GM21390 (cell line): ENCODE measurements around the gene DCHS1.
"Not testable (repeated sequence)": the region's sequence is repeated elsewhere in the genome, so short reads cannot be mapped to it uniquely, and the experiment has no call there.

Source experiments
- ATAC-seq: cut with Tn5 transposase; IDR thresholded peaks from one replicate; pipeline ENCODE4 v1.9.1; 2021; ENCODE audit not compliant: unreplicated experiment

The DCHS1 gene

GRCh38 chr11:6655790-6656583 lies at the start of gene DCHS1:
Gene DCHS1, minus strand, starts transcription at chr11:6655809. Its CDS starts 14,196 bp downstream, at chr11:6641613.
- ATAC-seq = no peak

GRCh38 chr11:6703247-6704063 lies 47.8 kb upstream of the DCHS1 start:
- no peak for ATAC-seq

- not testable (repeated sequence) for ATAC-seq
These were observed 46.3 kb upstream of the DCHS1 start for GRCh38 chr11:6701955-6702354.

GRCh38 chr11:6695377-6695776 lies 39.8 kb upstream of the DCHS1 start:
- ATAC-seq = no peak

GRCh38 chr11:6694229-6694535 lies 38.6 kb upstream of the DCHS1 start:
- ATAC-seq = no peak

- ATAC-seq = no peak
These were observed 38.0 kb upstream of the DCHS1 start for GRCh38 chr11:6693342-6694228.

- no peak for ATAC-seq
These were observed 36.5 kb upstream of the DCHS1 start for GRCh38 chr11:6692128-6692527.

- not testable (repeated sequence) for ATAC-seq
These were observed 35.0 kb upstream of the DCHS1 start for GRCh38 chr11:6690431-6691132.

GRCh38 chr11:6687876-6688275 lies 32.3 kb upstream of the DCHS1 start:
- no peak for ATAC-seq

GRCh38 chr11:6686006-6686405 lies 30.4 kb upstream of the DCHS1 start:
- ATAC-seq = no peak

- not testable (repeated sequence) for ATAC-seq
These were observed 28.5 kb upstream of the DCHS1 start for GRCh38 chr11:6684068-6684467.

GRCh38 chr11:6682936-6683861 lies 27.6 kb upstream of the DCHS1 start, which contains the start of gene MRPL17:
Gene MRPL17, minus strand, starts transcription at chr11:6683340. Its CDS starts 44 bp downstream, at chr11:6683296.
- peak; percentile 89 for ATAC-seq

- ATAC-seq = no peak
These were observed 27.0 kb upstream of the DCHS1 start for GRCh38 chr11:6682591-6682935.

- no peak for ATAC-seq
These were observed 26.3 kb upstream of the DCHS1 start for GRCh38 chr11:6681949-6682348.

- ATAC-seq = no peak
These were observed 25.9 kb upstream of the DCHS1 start for GRCh38 chr11:6681505-6681904.

- no peak for ATAC-seq
These were observed 21.4 kb upstream of the DCHS1 start for GRCh38 chr11:6677018-6677417.

GRCh38 chr11:6674862-6675261 lies 19.3 kb upstream of the DCHS1 start:
- no peak for ATAC-seq

- ATAC-seq = no peak
These were observed 18.6 kb upstream of the DCHS1 start for GRCh38 chr11:6674219-6674597.

GRCh38 chr11:6673523-6674218 lies 18.1 kb upstream of the DCHS1 start:
- ATAC-seq = no peak
